ENCODE measurements around the gene TBL1X. TPM values are rescaled to one million over a fixed set of nuclear protein-coding genes. Genes with fewer than 3 reads are reported as not detected.

Gene TBL1X
- total and polyA plus RNA-seq, 2 donors (not counting 1 experiment from before 2014, with no cell fraction given): 8.8 to 65.1 TPM

DNA sequence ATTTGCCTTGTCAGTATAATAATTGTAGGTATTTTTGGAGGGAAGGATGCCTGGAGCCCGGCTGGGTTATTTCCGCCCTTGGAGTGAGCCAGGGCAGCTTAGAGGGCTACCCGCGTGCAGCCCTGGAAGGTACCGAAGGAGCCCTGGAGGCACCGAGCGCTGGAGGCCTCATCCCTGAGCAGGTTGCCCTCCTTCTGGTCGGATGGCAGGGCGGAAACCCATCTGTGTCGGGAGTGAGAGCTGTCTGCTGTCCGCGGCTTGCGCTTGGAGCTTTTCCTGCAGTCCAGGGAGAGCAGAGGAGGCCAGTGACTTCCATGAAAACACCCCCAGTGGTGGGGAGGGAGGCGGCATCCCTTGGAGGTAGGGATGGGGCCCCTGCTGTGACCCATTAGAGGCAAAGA is 122.1 kb downstream of the TBL1X start:
- Mint-ChIP-seq H3K27ac (no peak overlapping the region), H3K4me3 (no peak overlapping the region), H3K27me3 (no peaks in the 10 kb centered on the region), H3K9me3 (ENCODE audit: insufficient read depth) (no peaks in the 10 kb centered on the region), H3K4me1 (peaks cover 37% of the 10 kb centered on the region)
- CTCF ChIA-PET: no interaction called here
- H3K4me3 ChIP-seq (ENCODE audit: control extremely low read depth in 1 of 5, extremely low read depth in 1 of 5, insufficient read depth in 1 of 5, low read depth in 2 of 5, low read length in 4 of 5): no peak overlapping the region
- intact Hi-C loops (cut with micrococcal nuclease): no loop called here
- peaks cover 39% of the 10 kb centered on the region for H4K20me1 ChIP-seq (ENCODE audit: control insufficient read depth, insufficient read depth, low read length, poor library complexity, severe bottlenecking)
- no peak for DNase-seq
- TF ChIP-seq, protein P1, sequence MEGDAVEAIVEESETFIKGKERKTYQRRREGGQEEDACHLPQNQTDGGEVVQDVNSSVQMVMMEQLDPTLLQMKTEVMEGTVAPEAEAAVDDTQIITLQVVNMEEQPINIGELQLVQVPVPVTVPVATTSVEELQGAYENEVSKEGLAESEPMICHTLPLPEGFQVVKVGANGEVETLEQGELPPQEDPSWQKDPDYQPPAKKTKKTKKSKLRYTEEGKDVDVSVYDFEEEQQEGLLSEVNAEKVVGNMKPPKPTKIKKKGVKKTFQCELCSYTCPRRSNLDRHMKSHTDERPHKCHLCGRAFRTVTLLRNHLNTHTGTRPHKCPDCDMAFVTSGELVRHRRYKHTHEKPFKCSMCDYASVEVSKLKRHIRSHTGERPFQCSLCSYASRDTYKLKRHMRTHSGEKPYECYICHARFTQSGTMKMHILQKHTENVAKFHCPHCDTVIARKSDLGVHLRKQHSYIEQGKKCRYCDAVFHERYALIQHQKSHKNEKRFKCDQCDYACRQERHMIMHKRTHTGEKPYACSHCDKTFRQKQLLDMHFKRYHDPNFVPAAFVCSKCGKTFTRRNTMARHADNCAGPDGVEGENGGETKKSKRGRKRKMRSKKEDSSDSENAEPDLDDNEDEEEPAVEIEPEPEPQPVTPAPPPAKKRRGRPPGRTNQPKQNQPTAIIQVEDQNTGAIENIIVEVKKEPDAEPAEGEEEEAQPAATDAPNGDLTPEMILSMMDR (IDR thresholded peaks at IDR 0.05): no peak
- TF ChIP-seq EZH2 (IDR thresholded peaks at IDR 0.05; ENCODE audit: borderline replicate concordance, insufficient read depth, low read depth, low read length, poor library complexity, severe bottlenecking): no peak
- H3K27me3 ChIP-seq (replicated peaks in 1 of 4; ENCODE audit: control extremely low read depth in 1 of 4, control insufficient read depth in 3 of 4, insufficient read depth in 4 of 4, low read length in 3 of 4): no peaks in the 10 kb centered on the region
- H3K9me3 ChIP-seq (ENCODE audit: control extremely low read depth in 1 of 3, control insufficient read depth in 2 of 3, insufficient read depth in 1 of 3, low read length in 2 of 3): peaks cover 0 to 10% (median 0%) of the 10 kb centered on the region in 3 donors
- POLR2A ChIA-PET: no interaction called here
- 96% methylated on average over 9 of the region's 14 CpGs for WGBS (ENCODE audit: insufficient coverage)
- no peak overlapping the region for H3K9ac ChIP-seq (ENCODE audit: low read length)
- no peak overlapping the region for H3K27ac ChIP-seq (ENCODE audit: low read length in 2 of 2)
- H3K79me2 ChIP-seq (ENCODE audit: control insufficient read depth, insufficient read depth, low read length): peaks cover 3% of the 10 kb centered on the region
- no peaks in the 10 kb centered on the region for H3K36me3 ChIP-seq (replicated peaks in 1 of 2; ENCODE audit: control extremely low read depth in 1 of 2, control insufficient read depth in 1 of 2, extremely low read depth in 1 of 2, insufficient read depth in 2 of 2, low read length in 1 of 2)
- H3K4me2 ChIP-seq (replicated peaks; ENCODE audit: low read depth, low read length, poor library complexity, severe bottlenecking): no peak overlapping the region
- ATAC-seq (ENCODE audit: low read depth): no peak
- peaks cover 5 to 7% of the 10 kb centered on the region in 2 donors for H3K4me1 ChIP-seq (ENCODE audit: control insufficient read depth in 2 of 2, insufficient read depth in 2 of 2, low read length in 2 of 2)
- no peak overlapping the region for H2AFZ ChIP-seq (ENCODE audit: insufficient read depth, low read depth, low read length, poor library complexity, severe bottlenecking)

DNA sequence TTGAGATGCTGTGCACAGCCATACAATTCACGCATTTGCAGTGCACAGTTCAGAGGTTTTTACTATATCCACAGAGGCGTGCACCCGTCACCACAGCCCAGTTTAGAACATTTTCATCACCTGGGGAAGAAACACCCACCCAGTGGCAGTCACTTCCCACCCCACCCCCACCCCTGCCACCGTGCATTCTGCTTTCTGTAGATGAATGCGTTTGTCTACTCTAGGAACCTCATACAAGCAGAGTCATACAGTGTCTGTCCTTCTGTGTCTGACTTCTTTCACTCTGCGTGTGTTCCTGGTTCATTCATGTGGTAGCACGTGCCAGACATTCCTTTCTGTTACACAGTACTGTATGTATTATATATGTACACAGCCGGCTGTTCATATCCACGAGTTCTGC is 122.8 kb downstream of the TBL1X start:
- Histone ChIP-seq H3K4me3 (ENCODE audit: control extremely low read depth in 1 of 5, extremely low read depth in 1 of 5, insufficient read depth in 1 of 5, low read depth in 2 of 5, low read length in 4 of 5) (no peak overlapping the region), H3K9me3 (ENCODE audit: control extremely low read depth in 1 of 3, control insufficient read depth in 2 of 3, insufficient read depth in 1 of 3, low read length in 2 of 3) (peaks cover 0 to 10% (median 0%) of the 10 kb centered on the region in 3 donors), H2AFZ (ENCODE audit: insufficient read depth, low read depth, low read length, poor library complexity, severe bottlenecking) (no peak overlapping the region), H4K20me1 (ENCODE audit: control insufficient read depth, insufficient read depth, low read length, poor library complexity, severe bottlenecking) (peaks cover 32% of the 10 kb centered on the region), H3K79me2 (ENCODE audit: control insufficient read depth, insufficient read depth, low read length) (peaks cover 4% of the 10 kb centered on the region), H3K36me3 (replicated peaks in 1 of 2; ENCODE audit: control extremely low read depth in 1 of 2, control insufficient read depth in 1 of 2, extremely low read depth in 1 of 2, insufficient read depth in 2 of 2, low read length in 1 of 2) (no peaks in the 10 kb centered on the region), H3K4me1 (ENCODE audit: control insufficient read depth in 2 of 2, insufficient read depth in 2 of 2, low read length in 2 of 2) (peaks cover 5 to 7% of the 10 kb centered on the region in 2 donors), H3K27ac (ENCODE audit: low read length in 2 of 2) (no peak overlapping the region), H3K4me2 (replicated peaks; ENCODE audit: low read depth, low read length, poor library complexity, severe bottlenecking) (no peak overlapping the region), H3K9ac (ENCODE audit: low read length) (no peak overlapping the region), H3K27me3 (replicated peaks in 1 of 4; ENCODE audit: control extremely low read depth in 1 of 4, control insufficient read depth in 3 of 4, insufficient read depth in 4 of 4, low read length in 3 of 4) (no peaks in the 10 kb centered on the region)
- peaks cover 35% of the 10 kb centered on the region for H3K4me1 Mint-ChIP-seq
- WGBS (ENCODE audit: insufficient coverage): no CpG with 5 or more reads among the region's 9 CpGs
- TF ChIP-seq, protein P1 (IDR thresholded peaks at IDR 0.05): no peak
- TF ChIP-seq EZH2 (IDR thresholded peaks at IDR 0.05; ENCODE audit: borderline replicate concordance, insufficient read depth, low read depth, low read length, poor library complexity, severe bottlenecking): no peak
- ATAC-seq (ENCODE audit: low read depth): no peak
- POLR2A ChIA-PET: no interaction called here
- no peaks in the 10 kb centered on the region for H3K27me3 Mint-ChIP-seq
- no peaks in the 10 kb centered on the region for H3K9me3 Mint-ChIP-seq (ENCODE audit: insufficient read depth)
- intact Hi-C loops (cut with micrococcal nuclease): no loop called here
- DNase-seq: no peak
- no peak overlapping the region for H3K4me3 Mint-ChIP-seq
- CTCF ChIA-PET: no interaction called here
- H3K27ac Mint-ChIP-seq: no peak overlapping the region

Measured in B cell (primary cell).